HUDEP-2 (cell line): ENCODE measurements around the gene ADAMTS2.
"Not testable (repeated sequence)": the region's sequence is repeated elsewhere in the genome, so short reads cannot be mapped to it uniquely, and the experiment has no call there.

Source experiments
- DNase-seq, 76 experiments: peaks; one replicate each; lab custom pipeline; 2025; ENCODE audit not compliant: unreplicated experiment in 76 of 76; lab: John Stamatoyannopoulos, UW

Gene ADAMTS2

DNA sequence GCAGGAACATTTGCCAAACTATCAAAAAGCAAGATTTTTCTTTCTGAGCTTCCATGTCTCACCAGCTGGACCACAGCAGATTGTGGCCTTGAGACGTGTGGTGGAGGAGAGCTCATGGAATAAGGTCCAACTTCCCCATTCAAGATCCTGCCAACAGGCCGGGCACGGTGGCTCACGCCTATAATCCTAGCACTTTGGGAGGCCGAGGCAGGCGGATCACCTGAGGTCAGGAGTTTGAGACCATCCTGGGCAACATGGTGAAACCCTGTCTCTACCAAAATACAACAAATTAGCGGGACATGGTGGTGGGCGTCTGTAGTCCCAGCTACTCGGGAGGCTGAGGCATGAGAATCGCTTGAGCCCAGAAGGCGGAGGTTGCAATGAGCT, 59.5 kb downstream of the ADAMTS2 start:
- DNase-seq = not testable (repeated sequence)

DNA sequence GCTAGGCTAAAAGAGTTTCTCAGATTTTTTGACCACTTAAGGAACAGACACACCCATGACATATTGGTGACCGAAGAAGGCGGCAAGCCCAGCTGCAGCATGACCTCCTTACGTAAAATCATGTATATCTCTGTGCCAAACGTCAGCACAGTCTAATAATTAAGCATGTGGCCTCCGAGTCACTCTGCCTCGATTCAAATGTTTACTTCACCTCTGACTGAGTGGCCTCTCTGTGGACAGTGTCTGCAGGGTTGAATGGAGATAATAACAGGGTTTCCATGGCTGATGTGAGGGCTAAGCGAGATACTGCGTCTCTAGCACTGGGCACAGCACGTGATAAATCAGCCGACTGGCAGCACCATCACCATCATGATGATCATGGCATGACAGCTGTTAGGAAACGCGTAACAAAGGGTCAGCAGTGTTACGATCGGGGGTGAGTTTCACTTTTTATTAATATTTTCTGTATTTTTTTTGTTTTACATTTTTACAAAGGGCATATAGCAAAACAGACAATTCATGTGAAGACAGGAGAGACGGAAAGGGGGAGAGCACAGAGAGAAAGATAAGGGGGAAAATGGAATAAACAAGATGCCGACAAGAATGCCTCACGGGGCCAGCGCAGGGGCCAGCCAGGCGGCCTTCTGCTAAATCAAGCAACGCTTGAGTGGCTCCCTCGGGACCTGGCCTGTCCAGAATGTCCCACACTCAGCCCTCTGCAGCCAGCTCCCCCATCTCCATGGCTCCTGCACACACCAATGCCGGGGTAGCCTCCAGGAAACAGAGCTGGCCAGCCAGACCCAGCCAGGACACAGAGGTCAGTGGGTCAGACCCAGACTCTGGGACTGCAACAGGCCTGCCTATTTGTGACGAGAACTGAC, 60.3 kb downstream of the ADAMTS2 start:
- no peak for DNase-seq

GRCh38 chr5:179283908-179284307, 61.4 kb downstream of the ADAMTS2 start:
- not testable (repeated sequence) for DNase-seq

- no peak for DNase-seq
These were observed 63.6 kb downstream of the ADAMTS2 start for GRCh38 chr5:179281694-179282093.

GRCh38 chr5:179280095-179280490, 65.2 kb downstream of the ADAMTS2 start:
- no peak for DNase-seq

GRCh38 chr5:179279347-179280094, 65.7 kb downstream of the ADAMTS2 start:
- DNase-seq = no peak

GRCh38 chr5:179278546-179278945, 66.7 kb downstream of the ADAMTS2 start:
- no peak for DNase-seq

DNA sequence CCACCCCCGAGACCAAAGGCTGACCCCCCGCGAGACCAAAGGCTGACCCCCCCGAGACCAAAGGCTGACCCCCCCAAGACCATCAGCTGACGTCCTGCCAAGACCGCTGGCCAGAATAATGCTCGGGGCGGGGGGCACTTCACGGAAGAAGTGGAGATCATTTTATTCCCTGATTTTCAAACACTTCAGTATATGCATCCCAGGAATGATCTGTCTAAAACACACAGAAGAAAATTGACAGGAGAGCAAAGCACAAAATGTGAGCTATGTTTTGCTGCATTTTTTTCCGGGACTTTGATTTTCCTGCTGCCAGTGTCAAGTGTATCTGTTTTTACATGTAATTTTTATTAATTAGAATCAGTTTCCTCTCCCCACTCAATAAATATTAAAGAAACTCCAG, 67.1 kb downstream of the ADAMTS2 start:
- no peak for DNase-seq

DNA sequence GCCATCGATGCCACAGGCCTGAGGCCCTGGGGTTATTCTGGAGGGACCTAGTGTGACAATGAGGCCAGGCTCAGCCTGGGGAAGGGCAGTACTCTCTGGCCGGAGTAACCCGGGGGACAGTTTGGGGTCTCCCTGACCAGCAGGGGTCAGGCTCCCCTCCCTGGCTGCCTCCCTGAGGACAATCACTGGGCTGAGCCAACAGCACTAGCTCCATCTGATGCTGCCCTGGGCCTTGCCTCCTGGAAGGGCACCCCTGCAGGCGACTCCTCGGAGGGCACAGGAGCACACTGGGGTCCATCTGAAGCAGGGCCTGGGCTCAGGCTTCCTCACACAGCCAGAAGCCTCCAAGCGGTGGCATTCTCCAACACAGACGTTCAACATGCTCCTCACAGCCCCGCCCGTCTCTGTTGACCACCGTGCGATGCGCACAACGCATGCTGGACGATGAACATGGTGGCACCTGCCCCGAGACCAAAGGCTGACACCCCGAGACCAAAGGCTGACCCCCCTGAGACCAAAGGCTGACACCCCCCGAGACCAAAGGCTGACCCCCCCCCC, 68.3 kb downstream of the ADAMTS2 start:
- no peak for DNase-seq

DNA sequence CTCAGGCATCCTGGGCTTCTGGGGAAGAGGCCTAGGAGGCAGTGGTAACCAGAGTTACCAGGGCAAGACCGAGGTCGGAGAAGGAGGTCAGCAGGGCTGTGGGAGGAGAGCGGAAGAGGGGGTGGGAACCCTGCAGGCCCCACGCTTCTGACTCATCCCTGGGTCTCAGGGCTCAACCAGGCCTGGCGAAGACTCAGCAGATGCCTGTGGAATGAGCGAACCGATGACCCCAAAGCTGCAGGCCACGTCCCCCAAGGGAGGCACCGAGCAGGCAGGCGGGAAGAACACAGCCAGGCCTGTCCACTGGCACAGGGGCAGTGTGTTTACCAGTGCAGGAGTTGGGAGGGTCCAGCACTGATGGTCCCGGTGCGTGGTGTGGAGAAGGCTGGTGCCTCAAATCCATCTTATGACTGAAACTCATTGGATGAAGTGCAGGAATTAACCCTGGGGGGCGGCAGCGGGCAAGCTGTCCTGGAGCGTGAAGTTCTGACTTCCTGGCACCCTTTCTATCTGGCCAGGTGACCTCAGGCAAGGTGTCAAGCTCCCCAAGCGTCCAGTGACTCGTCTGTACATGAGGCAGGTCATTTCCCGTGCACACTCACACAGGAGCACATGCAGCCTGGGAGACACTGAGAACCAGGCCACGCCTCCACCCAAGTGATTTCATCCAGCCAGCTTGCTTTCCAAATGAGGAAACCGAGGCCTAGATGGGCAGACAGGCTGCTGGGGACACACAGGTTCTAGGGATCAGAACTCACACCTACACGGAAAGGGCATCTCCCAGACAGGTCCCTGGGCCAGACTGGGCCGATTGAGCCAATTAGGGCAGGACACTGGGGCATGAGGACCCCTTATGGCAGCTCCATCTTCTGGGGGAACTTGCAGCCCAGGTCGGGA, 69.1 kb downstream of the ADAMTS2 start:
- DNase-seq = no peak

GRCh38 chr5:179275381-179275878, 69.8 kb downstream of the ADAMTS2 start:
- no peak for DNase-seq

GRCh38 chr5:179274321-179275315, 70.6 kb downstream of the ADAMTS2 start:
- no peak for DNase-seq

DNA sequence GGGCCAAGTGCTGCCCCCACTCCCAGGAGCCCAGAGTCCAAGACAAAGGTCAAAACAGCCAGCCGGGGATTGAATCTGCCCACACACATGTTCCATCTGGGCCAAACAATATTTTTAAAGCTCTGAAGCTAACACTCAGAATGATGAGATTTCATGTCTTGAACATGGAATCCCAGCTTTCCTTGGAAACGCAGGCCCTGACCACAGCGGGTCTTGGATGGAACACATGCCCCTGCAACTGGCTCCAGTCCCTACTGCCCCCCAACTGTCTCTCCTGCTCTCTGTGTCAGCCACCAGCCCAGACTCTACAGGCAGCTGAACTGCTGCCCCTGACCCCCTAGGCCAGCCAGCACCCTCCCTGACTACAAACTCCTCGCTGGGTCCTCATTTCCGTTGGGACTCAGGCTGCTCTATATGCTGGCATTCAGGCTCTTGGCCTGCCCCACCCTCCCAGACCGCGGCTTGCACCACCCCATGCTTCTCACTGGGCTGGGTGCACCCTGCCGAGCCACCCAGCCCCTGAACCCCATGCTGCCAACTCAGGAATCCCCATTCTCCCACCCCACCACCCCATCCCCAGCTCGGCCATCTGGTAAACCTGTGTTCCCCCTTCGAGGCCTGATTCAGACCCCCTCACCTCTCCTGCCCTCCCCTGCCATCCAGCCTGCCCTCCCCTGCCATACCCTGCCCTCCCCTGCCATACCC, 71.7 kb downstream of the ADAMTS2 start:
- DNase-seq = no peak

DNA sequence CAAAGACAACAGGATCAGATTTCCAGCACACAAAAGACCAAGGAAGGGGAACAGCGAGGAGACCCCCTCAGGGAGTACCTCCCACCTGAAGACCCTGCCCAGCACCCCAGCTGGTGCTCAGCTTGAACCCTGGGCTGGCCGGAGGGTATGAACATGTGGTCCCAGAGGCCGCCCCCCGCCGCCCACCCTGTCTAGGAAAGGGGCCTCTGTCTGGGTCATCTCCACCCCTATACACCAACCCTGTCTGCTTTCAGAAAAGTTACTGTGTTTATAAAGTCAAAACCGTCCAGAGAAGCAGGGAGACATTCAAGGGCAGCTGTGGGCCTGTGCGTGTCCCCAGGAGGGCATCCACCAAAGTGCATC, 72.2 kb downstream of the ADAMTS2 start:
- DNase-seq = no peak

GRCh38 chr5:179272326-179273072, 72.8 kb downstream of the ADAMTS2 start:
- no peak for DNase-seq

DNA sequence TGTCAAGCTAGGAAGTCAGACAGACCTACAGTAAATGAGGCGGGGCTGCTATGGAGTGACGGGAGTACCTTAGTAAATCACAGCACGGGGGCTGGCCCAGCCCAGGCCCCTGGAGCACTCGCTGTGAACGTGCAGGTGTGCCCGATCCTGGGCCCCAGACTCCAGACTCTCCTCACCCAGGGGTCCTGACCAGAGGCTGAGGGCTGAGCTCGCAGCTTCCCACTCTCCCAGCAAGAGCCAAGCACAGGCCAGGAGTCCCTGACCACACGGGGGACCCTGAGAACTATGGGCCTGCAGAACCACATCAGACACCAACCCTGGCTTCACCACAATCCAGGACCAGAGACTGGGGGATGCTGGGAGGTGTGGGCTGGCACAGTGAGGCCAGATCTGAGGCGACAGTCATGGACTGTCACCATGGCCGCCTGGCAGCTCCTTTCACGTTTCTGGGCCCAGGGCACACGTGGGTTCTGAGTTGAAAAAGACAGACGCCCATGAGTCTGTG, 73.4 kb downstream of the ADAMTS2 start:
- DNase-seq = no peak

DNA sequence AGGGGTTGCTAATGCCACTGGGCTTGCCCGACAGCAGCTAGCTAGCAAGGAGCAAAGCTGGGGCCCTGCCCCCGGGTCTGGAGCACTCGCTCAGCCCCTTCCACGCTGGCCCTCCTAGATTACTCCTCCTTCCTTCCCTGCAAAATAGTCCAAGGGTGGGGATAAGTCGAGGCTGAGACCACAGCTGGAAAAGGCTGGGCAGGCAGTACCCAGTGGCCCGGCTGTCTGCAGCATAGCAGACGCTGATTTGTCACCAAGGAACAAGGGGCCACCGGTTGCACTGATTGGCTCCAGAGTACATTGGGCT, 73.9 kb downstream of the ADAMTS2 start:
- DNase-seq = no peak
